ENCODE results near the gene SYNE1.

DNA sequence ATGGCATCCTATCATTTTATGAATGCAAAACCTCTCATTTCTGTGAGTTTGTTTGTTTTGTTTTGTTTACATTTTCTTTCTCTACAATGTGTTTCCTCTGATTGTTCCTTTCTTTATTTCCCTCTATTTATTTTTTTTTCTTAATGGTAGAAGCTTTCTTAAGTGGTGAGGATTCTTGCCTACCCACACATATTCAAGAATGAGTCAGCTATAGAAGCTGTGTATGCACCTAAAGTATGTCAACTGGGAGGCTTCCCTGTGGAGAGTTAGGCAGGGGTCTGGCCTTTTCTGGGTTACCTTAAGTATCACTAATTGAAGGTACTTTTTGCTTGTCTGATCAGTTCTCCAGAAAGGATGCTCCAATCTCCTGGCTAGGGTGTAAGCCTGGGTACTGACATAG, 475.7 kb downstream of the SYNE1 start:
- TF ChIP-seq YY1 (IDR thresholded peaks at IDR 0.05; ENCODE audit: insufficient read depth, insufficient read length), result no peak
- TF ChIP-seq ZNF274 (IDR thresholded peaks at IDR 0.05; ENCODE audit: low read depth, low read length), result no peak
- TF ChIP-seq SUZ12 (IDR thresholded peaks at IDR 0.05; ENCODE audit: extremely low read depth, insufficient read depth, insufficient read length), result no peak
